Fibroblast of lung (primary cell): ENCODE measurements around the gene TJP3.

Source experiments
- CTCF ChIP-seq, 2 donors: IDR thresholded peaks in 1 of 2; conservative IDR thresholded peaks in 1 of 2; 1 replicate in 1 of 2; 2 replicates in 1 of 2; pipeline ENCODE4 v1.5.1; 2011 to 2012; ENCODE audit warnings: low read length in 2 of 2, control low read depth in 1 of 2, inconsistent platforms in 1 of 2, low read depth in 1 of 2, mild to moderate bottlenecking in 1 of 2
- EZH2 ChIP-seq: IDR thresholded peaks from 2 replicates; pipeline ENCODE4 v1.5.1; 2012; ENCODE audit warnings: low read length, control low read depth, mild to moderate bottlenecking; ENCODE audit errors: missing control alignments

- TF ChIP-seq CTCF (conservative IDR thresholded peaks at IDR 0.05 in 1 of 2, IDR thresholded peaks at IDR 0.05 in 1 of 2; ENCODE audit: low read depth in 1 of 2, low read length in 2 of 2): no peak
- TF ChIP-seq EZH2: no peak
These were observed 61.3 kb downstream of the TJP3 start for GRCh38 chr19:3769494-3769893.
